CD4-positive, alpha-beta T cell (primary cell): ENCODE results near the gene CST7. TPM values are rescaled to one million over a fixed set of nuclear protein-coding genes. Genes with fewer than 3 reads are reported as not detected.
A peak's percentile ranks its signal among the peaks of the same experiment; 100 is the strongest.

Experiments
- ATAC-seq: fragments of 200-7000 bp; cut with Tn5 transposase; one replicate; pipeline ENCODE4 v1.10.0; 2022; ENCODE audit warnings: mild to moderate bottlenecking; ENCODE audit not compliant: poor library complexity
- CTCF ChIA-PET: fragments of 350-600 bp; sonication (Branson Sonifier 250); formaldehyde crosslinking; loops from one replicate; lab custom pipeline; 2021; ENCODE audit warnings: antibody characterized with exemption, inconsistent platforms; lab: Charles Lee
- POLR2A ChIA-PET: fragments of 350-600 bp; sonication (Branson Sonifier 250); formaldehyde crosslinking; loops from one replicate; lab custom pipeline; 2021; ENCODE audit warnings: antibody characterized with exemption, inconsistent platforms; lab: Charles Lee
- DNase-seq, 14 experiments: peaks; one replicate each; pipeline ENCODE4 v3.0.0-alpha.2; 2013 to 2020; ENCODE audit warnings: mixed read lengths in 2 of 14
- H3K27ac ChIP-seq, 2 donors: one replicate each; pipeline versions ENCODE4 v1.5.1 to v1.7.0; 2013; ENCODE audit warnings: low read length in 2 of 2, low read depth in 1 of 2, mild to moderate bottlenecking in 1 of 2
- H3K27me3 ChIP-seq, 2 experiments: 1 replicate in 1 of 2; 2 replicates in 1 of 2; pipeline versions ENCODE4 v1.6.1 to v1.7.0; 2013; ENCODE audit warnings: low read length in 2 of 2, control low read depth in 1 of 2, mild to moderate bottlenecking in 1 of 2, moderate library complexity in 1 of 2; ENCODE audit not compliant: insufficient read depth in 2 of 2, control insufficient read depth in 1 of 2
- H3K36me3 ChIP-seq: one replicate; pipeline ENCODE4 v1.6.1; 2013; ENCODE audit warnings: low read length, control low read depth; ENCODE audit not compliant: insufficient read depth
- H3K4me1 ChIP-seq: one replicate; pipeline ENCODE4 v1.6.1; 2013; ENCODE audit warnings: low read length, control low read depth; ENCODE audit not compliant: insufficient read depth
- H3K4me3 ChIP-seq: one replicate; pipeline ENCODE4 v1.5.1; 2013; ENCODE audit warnings: mild to moderate bottlenecking, low read length, moderate library complexity
- H3K9me3 ChIP-seq, 2 experiments: 1 replicate in 1 of 2; 2 replicates in 1 of 2; pipeline versions ENCODE4 v1.6.1 to v1.7.0; 2013; ENCODE audit warnings: low read length in 2 of 2, mild to moderate bottlenecking in 2 of 2, control low read depth in 1 of 2, moderate library complexity in 1 of 2; ENCODE audit not compliant: control insufficient read depth in 1 of 2, insufficient read depth in 1 of 2
- H3K27ac Mint-ChIP-seq: one replicate; pipeline ENCODE4 v1.8.0; 2020; ENCODE audit warnings: mixed read lengths
- H3K27me3 Mint-ChIP-seq: one replicate; pipeline ENCODE4 v1.8.0; 2021; ENCODE audit warnings: mixed read lengths
- H3K36me3 Mint-ChIP-seq: one replicate; pipeline ENCODE4 v1.8.0; 2021; ENCODE audit warnings: low read depth, mixed read lengths
- H3K4me1 Mint-ChIP-seq: one replicate; pipeline ENCODE4 v1.8.0; 2021; ENCODE audit warnings: low read depth, mixed read lengths
- H3K4me3 Mint-ChIP-seq: one replicate; pipeline ENCODE4 v1.8.0; 2020; ENCODE audit warnings: mild to moderate bottlenecking, mixed read lengths
- H3K9me3 Mint-ChIP-seq: one replicate; pipeline ENCODE4 v1.8.0; 2020; ENCODE audit warnings: mixed read lengths
- CTCF ChIP-seq: fragments of 200-600 bp; IDR thresholded peaks from one replicate; pipeline ENCODE4 v1.8.0; 2022; ENCODE audit warnings: antibody characterized with exemption, mild to moderate bottlenecking
- intact Hi-C, 2 experiments: fragments of 100-400 bp; cut with DNase I in 1 of 2; cut with micrococcal nuclease in 1 of 2; formaldehyde crosslinking; loops; one replicate each; pipeline versions ENCODE4 v1.15.1 to v1.9.0; 2023 to 2025; cut with DNase I, micrococcal nuclease
- polyA plus RNA-seq, 2 donors: library from polyadenylated mRNA; unstranded; fragments of 120-200 nt; gene quantifications; one replicate each; pipeline ENCODE4 v1.2.1, GENCODE V29; 2013
- total RNA-seq, 174 experiments: library from RNA in 2 of 174; stranded (reverse) in 2 of 174; gene quantifications; one replicate each; pipeline ENCODE4 v1.2.3 and lab custom pipeline; 2021 to 2026

The CST7 gene
- 1 to 10 TPM; 3.2 to 4.4 TPM for total RNA-seq
- polyA plus RNA-seq (2013, experiment 1 of 2): 67.1 TPM
- polyA plus RNA-seq (2013, experiment 2 of 2): 70.8 TPM
- 3.3 to 60.8 (median 14.9) reads per million in 172 experiments for total RNA-seq (lab: John Stamatoyannopoulos, UW)

DNA sequence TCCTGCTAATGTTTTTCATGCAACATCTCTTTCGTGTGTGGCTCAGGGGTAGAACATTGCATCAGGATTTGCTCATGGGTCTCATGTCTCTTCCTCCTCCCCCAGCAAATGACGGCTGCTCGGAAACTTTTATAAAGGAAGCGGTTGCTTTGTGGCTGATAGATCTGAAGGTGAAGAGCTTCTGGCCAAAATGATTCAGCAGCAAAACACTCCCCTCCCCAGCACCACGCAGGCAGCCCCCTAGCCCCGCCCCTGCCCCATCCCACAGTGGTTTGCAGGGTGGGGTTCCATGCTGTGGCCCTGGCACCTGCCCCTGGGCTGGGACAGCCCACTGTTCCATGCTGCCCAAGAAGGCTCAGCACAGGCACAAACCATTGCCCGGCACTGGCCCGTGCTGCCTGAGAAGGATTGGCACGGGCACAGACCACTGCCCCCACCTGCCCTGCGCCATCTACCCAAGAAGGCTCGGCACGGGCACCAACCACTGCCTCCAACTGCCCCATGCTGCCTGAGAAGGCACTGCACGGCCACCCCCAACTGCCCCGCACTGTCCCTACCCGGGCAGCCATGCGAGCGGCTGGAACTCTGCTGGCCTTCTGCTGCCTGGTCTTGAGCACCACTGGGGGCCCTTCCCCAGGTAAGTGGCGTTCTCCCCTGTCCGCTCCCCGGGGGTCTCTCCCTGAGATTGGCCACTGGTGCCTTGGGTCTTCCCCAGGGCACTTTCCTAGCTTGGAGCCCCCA, at the start of gene CST7:
Gene CST7 (plus strand): TSS at position 331 of the 741 bp plus-strand sequence. CDS start 237 bp downstream, at position 568.
- ChIA-PET POLR2A (interaction anchor here (1.2 kb wide), 1 partner anchor 108 kb away, joined by 3 read pairs; the partner anchor contains the start of gene ACSS1), CTCF (no interaction called here)
- H3K27ac Mint-ChIP-seq: peak within 1 kb of the TSS; percentile 73
- no peaks in the 10 kb centered on the region for H3K9me3 ChIP-seq
- intact Hi-C loops: no loop called here
- H3K4me1 ChIP-seq: peaks cover 56% of the 10 kb centered on the region
- no peaks in the 10 kb centered on the region for H3K27me3 Mint-ChIP-seq
- TF ChIP-seq CTCF: no peak
- DNase-seq: peak; percentile 44 to 96 (median 70)
- H3K27me3 ChIP-seq: no peaks in the 10 kb centered on the region
- peaks cover 22% of the 10 kb centered on the region for H3K4me1 Mint-ChIP-seq
- peak within 1 kb of the TSS; percentile 36 for H3K4me3 Mint-ChIP-seq
- ATAC-seq: peak; percentile 85
- peak within 1 kb of the TSS; percentile 66 for H3K4me3 ChIP-seq
- peaks cover 20% of the 10 kb centered on the region for H3K36me3 Mint-ChIP-seq
- peak within 1 kb of the TSS; percentile 33 to 38 for H3K27ac ChIP-seq
- peaks cover 14% of the 10 kb centered on the region for H3K9me3 Mint-ChIP-seq
- H3K36me3 ChIP-seq: peaks cover under 1% of the 10 kb centered on the region

DNA sequence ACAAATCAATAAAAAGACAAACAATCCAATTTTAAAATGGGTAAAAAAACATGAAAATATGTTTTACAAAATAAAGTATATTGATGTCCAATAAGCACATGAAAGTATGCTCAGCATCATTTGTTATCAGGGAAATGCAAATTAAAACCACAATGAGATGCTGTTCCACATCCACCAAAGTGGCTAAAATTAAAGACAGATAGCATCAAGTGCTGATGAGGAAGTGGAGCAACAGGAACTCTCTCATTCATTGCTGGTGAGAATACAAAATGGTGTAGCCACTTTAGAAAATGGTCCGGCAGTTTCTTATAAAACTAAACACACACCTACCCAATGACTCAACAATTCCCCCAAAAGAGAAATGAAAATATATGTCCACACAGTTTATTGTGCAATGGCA, 42.3 kb upstream of the CST7 start:
- intact Hi-C loops: no loop called here
- Mint-ChIP-seq H3K4me1 (no peaks in the 10 kb centered on the region), H3K9me3 (peaks cover 3% of the 10 kb centered on the region)

DNA sequence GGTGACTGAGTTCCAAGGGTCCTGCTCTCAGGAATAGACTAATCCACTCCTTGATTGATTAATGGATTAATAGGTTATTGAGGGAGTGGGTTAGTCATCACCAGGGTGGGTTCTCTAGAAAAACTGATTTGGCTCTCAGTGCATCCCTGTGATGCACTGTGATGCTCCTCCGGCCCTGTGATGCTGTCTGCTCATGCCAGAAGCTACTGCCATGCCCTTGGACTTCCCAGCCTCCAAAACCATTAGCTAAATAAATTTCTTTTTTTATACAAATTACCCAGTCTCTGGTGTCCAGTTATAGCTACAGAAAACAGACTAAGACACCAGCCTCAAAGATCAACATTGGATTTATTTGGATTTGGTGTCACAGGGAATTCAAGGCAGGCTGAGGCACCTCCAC, 40.4 kb upstream of the CST7 start:
- H3K9me3 ChIP-seq: peaks cover 13 to 21% of the 10 kb centered on the region in 2 experiments
- H3K36me3 ChIP-seq: no peaks in the 10 kb centered on the region
- H3K36me3 Mint-ChIP-seq: no peaks in the 10 kb centered on the region
- no peaks in the 10 kb centered on the region for H3K27me3 ChIP-seq
- H3K4me1 Mint-ChIP-seq: no peaks in the 10 kb centered on the region
- H3K27me3 Mint-ChIP-seq: no peaks in the 10 kb centered on the region
- no peak overlapping the region for H3K4me3 ChIP-seq
- intact Hi-C loops: no loop called here
- DNase-seq (no peak), ATAC-seq (no peak)
- no peak overlapping the region for H3K27ac Mint-ChIP-seq
- H3K4me1 ChIP-seq: no peaks in the 10 kb centered on the region
- CTCF ChIA-PET: no interaction called here
- peaks cover 3% of the 10 kb centered on the region for H3K9me3 Mint-ChIP-seq
- TF ChIP-seq CTCF: no peak
- H3K27ac ChIP-seq: no peak overlapping the region
- POLR2A ChIA-PET: no interaction called here
- no peak overlapping the region for H3K4me3 Mint-ChIP-seq

More for the DNA sequence above, 42.3 kb upstream of the CST7 start:
- Histone ChIP-seq H3K36me3 (no peaks in the 10 kb centered on the region), H3K27me3 (no peaks in the 10 kb centered on the region), H3K27ac (no peak overlapping the region), H3K4me1 (no peaks in the 10 kb centered on the region), H3K4me3 (no peak overlapping the region), H3K9me3 (peaks cover 13 to 21% of the 10 kb centered on the region in 2 experiments)
- ChIA-PET CTCF (no interaction called here), POLR2A (no interaction called here)
- Mint-ChIP-seq H3K27me3 (no peaks in the 10 kb centered on the region), H3K27ac (no peak overlapping the region), H3K4me3 (no peak overlapping the region), H3K36me3 (no peaks in the 10 kb centered on the region)
- DNase-seq (no peak), ATAC-seq (no peak)
- no peak for TF ChIP-seq CTCF
